ENCODE data around the gene CUL9.
A peak's percentile ranks its signal among the peaks of the same experiment; 100 is the strongest.

Gene CUL9

DNA sequence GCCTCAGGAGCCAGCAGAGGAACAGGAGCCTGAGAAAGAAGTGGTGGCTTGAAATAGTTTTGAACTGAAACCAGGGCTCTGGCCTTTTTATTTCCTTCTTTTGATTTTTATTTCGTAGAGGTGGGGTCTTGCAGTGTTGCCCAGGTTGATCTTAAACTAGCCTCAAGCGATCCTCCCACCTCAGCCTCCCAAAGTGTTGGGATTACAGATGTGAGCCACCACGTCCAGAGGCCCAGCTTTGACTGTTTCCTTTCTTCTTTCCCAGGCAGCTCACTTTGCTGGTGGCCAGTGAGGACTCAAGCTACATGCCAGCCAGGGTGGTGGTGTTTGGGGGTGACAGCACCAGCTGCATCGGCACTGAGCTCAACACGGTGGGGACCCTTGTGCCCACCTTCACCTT lies 20.5 kb downstream of the CUL9 start:
- no peak for DNase-seq

- no peak for DNase-seq
These were observed 21.2 kb downstream of the CUL9 start for GRCh38 chr6:43203029-43203717.

DNA sequence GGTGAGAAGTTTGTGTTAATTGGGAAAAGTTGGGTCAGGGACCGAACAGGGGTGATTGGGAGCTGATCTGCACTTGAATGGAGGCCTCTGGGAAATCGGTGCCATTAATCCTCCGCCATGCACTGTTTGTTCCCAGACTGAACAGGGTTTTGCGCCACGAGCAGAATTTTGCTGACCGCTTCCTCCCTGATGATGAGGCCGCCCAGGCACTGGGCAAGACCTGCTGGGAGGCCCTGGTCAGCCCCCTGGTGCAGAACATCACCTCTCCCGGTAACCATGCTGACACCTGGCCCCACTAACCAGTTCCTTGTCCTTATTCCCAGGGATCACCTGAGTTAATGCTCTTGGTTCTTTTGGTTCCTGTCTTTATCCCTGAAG lies 21.7 kb downstream of the CUL9 start:
- no peak for DNase-seq

- DNase-seq: no peak
These were observed 22.5 kb downstream of the CUL9 start for GRCh38 chr6:43204271-43205105.

GRCh38 chr6:43205849-43206248 lies 23.9 kb downstream of the CUL9 start:
- no peak for DNase-seq

DNA sequence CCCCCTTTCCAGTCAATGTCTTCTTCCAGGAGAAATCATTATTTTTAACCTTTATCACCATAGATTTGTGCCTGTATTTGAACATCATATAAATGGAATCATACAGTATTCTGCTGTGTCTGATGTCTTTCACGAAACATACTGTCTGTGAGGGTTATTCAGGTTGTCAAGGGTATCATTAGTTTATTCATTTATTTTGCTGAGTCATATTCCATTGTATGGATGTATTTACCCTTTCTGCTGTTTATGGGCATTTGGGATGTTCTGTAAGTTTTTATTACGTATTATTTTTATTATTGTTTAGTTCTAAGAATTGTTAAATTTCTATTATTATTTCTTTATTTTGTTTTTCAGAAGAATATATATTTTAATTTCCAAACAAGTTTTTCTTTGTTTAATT lies 25.3 kb downstream of the CUL9 start:
- DNase-seq: no peak

- no peak for DNase-seq
These were observed 30.0 kb downstream of the CUL9 start for GRCh38 chr6:43211955-43212354.

GRCh38 chr6:43213431-43213830 lies 31.4 kb downstream of the CUL9 start:
- DNase-seq: no peak

- no peak for DNase-seq
These were observed 33.1 kb downstream of the CUL9 start for GRCh38 chr6:43215066-43215465.

- DNase-seq: no peak
These were observed 34.2 kb downstream of the CUL9 start for GRCh38 chr6:43216200-43216599.

DNA sequence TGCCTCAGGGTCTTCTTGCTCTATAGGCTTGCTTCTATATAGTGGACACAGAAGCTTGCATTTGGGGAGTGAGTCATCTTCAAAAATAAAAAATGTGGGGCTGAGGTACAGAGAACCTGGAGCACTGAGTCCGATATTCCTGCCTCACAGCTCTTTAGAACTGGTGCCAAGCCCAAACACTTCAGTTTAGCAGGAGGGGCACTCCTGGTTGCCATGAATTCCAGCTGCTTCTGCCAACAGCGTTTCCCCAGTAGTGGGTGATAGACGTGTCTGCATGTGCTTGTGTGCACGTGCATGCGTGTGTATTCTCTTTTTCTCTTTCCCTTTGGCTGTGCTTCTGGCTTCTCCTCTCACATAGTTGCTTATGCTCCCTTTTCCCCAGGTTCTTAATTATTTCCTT lies 35.4 kb downstream of the CUL9 start:
- DNase-seq: no peak

DNA sequence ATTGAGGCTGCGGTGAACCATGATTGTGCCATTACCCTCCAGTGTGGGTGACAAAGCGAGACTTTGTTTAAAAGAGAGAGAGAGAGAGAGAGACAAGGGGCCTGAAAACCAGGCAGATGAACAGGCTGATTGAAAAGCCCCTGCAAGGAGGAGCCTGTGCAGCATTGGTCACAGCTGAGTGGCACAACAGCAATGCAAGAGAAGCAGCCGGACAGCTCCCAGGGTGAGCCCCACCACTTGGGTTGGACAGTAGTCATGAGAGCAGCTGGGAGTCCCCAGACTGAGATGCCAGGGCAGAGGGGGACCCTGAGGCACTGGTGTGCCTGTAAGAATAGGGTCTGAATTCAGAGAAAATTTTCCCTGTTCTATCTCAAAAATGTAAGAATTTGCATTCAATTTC lies 37.1 kb downstream of the CUL9 start:
- DNase-seq: no peak

DNA sequence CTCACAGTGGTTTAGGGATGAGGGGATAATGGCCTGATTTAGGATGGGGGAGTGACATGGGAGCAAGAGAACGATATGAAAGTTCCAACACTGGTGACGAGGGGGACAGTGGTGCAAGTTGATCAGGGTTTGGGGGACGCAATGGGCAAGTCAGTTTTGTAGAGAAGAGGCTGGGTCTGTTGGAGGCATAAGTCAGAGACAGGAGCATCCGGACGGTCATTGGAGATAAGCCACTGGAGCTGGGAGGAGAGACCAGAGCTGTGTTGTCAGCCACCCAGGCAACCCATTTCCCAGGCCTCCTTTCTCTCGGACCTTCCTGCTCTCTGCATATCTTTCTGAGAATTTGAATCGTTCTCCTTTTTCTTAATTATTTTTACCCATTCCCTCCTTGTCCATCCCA lies 37.8 kb downstream of the CUL9 start:
- DNase-seq: no peak

- DNase-seq: no peak
These were observed 38.5 kb downstream of the CUL9 start for GRCh38 chr6:43220439-43220951.

GRCh38 chr6:43221046-43221972 lies 39.3 kb downstream of the CUL9 start:
- DNase-seq: no peak

- DNase-seq: no peak
These were observed 40.5 kb downstream of the CUL9 start for GRCh38 chr6:43222418-43223059.

- DNase-seq: no peak
These were observed 41.2 kb downstream of the CUL9 start for GRCh38 chr6:43223175-43223574.

GRCh38 chr6:43226192-43226851 lies 44.3 kb downstream of the CUL9 start:
- DNase-seq: no peak

DNA sequence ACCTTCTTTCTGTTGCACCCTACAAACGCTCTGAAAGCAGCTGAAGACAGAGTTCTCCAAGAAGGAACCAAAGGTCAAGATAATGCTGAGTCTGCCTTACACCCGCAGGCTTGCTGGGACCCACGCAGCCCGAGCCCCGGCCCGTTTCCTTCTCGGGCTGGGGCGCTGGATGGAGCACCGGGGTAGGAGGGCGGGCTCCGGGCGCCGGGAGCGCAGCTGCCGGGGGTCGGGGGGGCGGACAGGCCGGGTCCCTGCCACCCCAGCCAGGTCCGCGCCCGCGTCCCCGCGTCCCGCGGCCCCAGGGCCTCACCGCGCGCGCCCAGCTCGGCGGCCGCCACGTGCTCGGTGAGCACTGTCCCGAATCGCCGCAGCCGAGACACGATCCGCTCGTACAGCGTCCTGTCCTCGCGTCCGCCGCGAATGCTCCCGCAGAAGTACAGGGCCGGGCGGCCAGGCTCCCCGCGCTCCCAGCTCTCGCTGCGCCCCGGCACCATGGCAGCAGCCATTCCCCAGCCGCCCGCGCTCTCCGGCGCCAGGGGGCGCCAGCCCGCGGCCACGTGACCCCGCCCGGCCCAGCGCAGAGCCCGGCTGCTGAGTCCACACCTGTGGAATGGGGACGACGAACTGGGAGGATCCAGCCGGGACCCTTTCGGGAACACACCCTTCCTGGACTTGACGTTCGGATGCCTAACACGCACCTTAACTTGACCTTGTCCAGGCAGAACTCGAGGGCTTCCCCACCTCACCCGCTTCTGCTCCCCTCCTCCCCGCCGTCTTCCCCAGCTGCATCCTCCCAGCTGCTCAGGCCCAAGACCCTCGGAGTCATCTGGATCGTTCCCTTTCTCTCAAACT lies 47.2 kb downstream of the CUL9 start, which contains the start of gene DNPH1:
TSS of gene DNPH1 (minus strand) at position 531 of the 852 bp plus-strand sequence. CDS start at position 506, 25 bp downstream.
- DNase-seq: peak; percentile 48

GRCh38 chr6:43229803-43230620 lies 48.0 kb downstream of the CUL9 start:
- DNase-seq: no peak

All from SHP77 treated with DMSO at 0.1 percent for 48 hours (cell line).